Mucosa of descending colon (tissue), 3 donors: ENCODE measurements around the gene KCNK5. TPM values are rescaled to one million over a fixed set of nuclear protein-coding genes. Genes with fewer than 3 reads are reported as not detected.

ENCODE experiments used
- ATAC-seq: fragments of 200-7000 bp; cut with Tn5 transposase; one replicate; pipeline ENCODE4 v1.9.1; 2020; ENCODE audit warnings: mild to moderate bottlenecking, moderate library complexity
- DNase-seq, 3 donors: peaks; one replicate each; pipeline ENCODE4 v3.0.0-alpha.2; 2020
- H3K36me3 ChIP-seq: fragments of 200-600 bp; one replicate; pipeline ENCODE4 v1.8.0; 2021; ENCODE audit warnings: low read depth, mild to moderate bottlenecking
- H3K4me1 ChIP-seq: fragments of 200-600 bp; one replicate; pipeline ENCODE4 v1.8.0; 2021; ENCODE audit warnings: low read depth, mild to moderate bottlenecking
- H3K4me3 ChIP-seq: fragments of 200-600 bp; one replicate; pipeline ENCODE4 v1.8.0; 2021; ENCODE audit warnings: mild to moderate bottlenecking
- H3K9me3 ChIP-seq: fragments of 200-600 bp; one replicate; pipeline ENCODE4 v1.8.0; 2021; ENCODE audit warnings: mild to moderate bottlenecking
- CTCF ChIP-seq: fragments of 200-600 bp; IDR thresholded peaks from one replicate; pipeline ENCODE4 v1.8.0; 2022; ENCODE audit warnings: antibody characterized with exemption, mild to moderate bottlenecking
- intact Hi-C, 2 donors: fragments of 100-400 bp; cut with DNase I in 1 of 2; cut with micrococcal nuclease in 1 of 2; formaldehyde crosslinking; loops; one replicate each; pipeline versions ENCODE4 v1.11.0 to v1.11.1; 2022; cut with DNase I, micrococcal nuclease
- total RNA-seq, 3 donors: library from RNA; stranded (reverse); fragmentation: NEBNext Ultra II Directional in 2 of 3; extraction: Animal tissue kit (Norgen Biotek cat#: 25700) in 2 of 3; gene quantifications; one replicate each; pipeline versions ENCODE4 v1.2.1 to v1.2.4, GENCODE V29; 2021 to 2023
- donor health status: DM: no; HTN: no; CAD: no; lungs with moderate emphysema.
- donor health status: DM: no; HTN: no; CAD: no.
- donor health status: DM: no; HTN: yes; CAD: no.

KCNK5 gene
- total RNA-seq, 3 donors from 2014 or later = 33.6 to 69.8 (median 42.7) TPM

DNA sequence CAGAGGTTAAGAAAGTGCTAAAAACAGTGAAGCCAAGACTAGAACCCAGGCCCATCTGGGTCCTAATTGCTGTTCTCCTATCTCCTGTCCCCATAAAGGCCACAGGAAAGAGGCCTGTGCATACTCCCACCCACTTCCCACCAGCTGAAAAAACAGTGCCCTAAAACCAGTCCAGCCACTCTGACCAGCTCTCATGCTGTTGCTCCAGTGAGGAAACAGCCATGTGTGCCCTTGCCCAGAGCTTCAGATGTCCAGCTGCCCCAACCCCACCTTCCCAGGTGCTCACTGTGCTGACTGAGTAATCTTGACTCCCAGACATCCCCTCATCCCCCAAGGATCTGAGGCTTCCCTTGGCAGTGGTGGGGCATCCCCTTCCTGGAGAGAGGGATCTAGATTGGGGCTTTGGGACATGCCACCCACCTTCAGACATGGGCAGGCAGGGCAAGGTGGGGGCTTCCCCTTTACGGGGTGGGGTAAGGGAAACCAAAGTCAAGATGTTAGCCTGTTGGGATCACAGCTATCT, 28.7 kb downstream of the KCNK5 start:
- H3K4me3 ChIP-seq = no peak overlapping the region
- ATAC-seq (no peak), DNase-seq (no peak)
- TF ChIP-seq CTCF = no peak
- H3K9me3 ChIP-seq = no peaks in the 10 kb centered on the region
- no peaks in the 10 kb centered on the region for H3K36me3 ChIP-seq
- intact Hi-C loops = no loop called here
- peaks cover 52% of the 10 kb centered on the region for H3K4me1 ChIP-seq

DNA sequence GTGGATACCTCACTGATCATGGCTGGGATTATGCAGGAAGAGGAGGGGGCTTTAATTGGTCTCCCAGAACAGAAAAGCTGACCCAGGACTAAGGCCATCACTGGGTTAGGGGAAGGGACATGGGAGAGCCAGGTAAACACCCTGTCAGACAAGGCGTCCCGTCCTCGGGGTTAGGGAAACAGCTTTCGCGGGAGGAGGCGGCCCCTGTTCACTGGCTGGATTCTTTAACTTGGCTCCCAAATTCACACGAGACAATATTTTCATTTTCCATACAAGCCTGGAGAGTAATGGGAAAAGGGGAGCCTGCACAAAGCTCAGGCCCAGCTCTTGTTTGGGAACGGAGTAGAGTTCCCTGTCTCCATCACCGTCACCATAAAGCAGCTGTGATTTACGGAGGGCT, 29.3 kb downstream of the KCNK5 start:
- Histone ChIP-seq H3K9me3 (no peaks in the 10 kb centered on the region), H3K4me3 (no peak overlapping the region), H3K4me1 (peaks cover 46% of the 10 kb centered on the region), H3K36me3 (peaks cover 3% of the 10 kb centered on the region)
- TF ChIP-seq CTCF = no peak
- intact Hi-C loops = no loop called here
- DNase-seq (no peak), ATAC-seq (no peak)

GRCh38 chr6:39199231-39199940, 29.9 kb downstream of the KCNK5 start:
- ATAC-seq (no peak), DNase-seq (no peak)
- Histone ChIP-seq H3K4me1 (peaks cover 40% of the 10 kb centered on the region), H3K9me3 (no peaks in the 10 kb centered on the region), H3K4me3 (no peak overlapping the region), H3K36me3 (peaks cover 3% of the 10 kb centered on the region)
- intact Hi-C loops = no loop called here
- TF ChIP-seq CTCF = no peak

GRCh38 chr6:39198528-39198927, 30.7 kb downstream of the KCNK5 start:
- H3K9me3 ChIP-seq = no peaks in the 10 kb centered on the region
- peaks cover 3% of the 10 kb centered on the region for H3K36me3 ChIP-seq
- ATAC-seq = no peak
- DNase-seq = no peak
- H3K4me1 ChIP-seq = peaks cover 33% of the 10 kb centered on the region
- intact Hi-C loops = no loop called here
- no peak for TF ChIP-seq CTCF
- H3K4me3 ChIP-seq = no peak overlapping the region

DNA sequence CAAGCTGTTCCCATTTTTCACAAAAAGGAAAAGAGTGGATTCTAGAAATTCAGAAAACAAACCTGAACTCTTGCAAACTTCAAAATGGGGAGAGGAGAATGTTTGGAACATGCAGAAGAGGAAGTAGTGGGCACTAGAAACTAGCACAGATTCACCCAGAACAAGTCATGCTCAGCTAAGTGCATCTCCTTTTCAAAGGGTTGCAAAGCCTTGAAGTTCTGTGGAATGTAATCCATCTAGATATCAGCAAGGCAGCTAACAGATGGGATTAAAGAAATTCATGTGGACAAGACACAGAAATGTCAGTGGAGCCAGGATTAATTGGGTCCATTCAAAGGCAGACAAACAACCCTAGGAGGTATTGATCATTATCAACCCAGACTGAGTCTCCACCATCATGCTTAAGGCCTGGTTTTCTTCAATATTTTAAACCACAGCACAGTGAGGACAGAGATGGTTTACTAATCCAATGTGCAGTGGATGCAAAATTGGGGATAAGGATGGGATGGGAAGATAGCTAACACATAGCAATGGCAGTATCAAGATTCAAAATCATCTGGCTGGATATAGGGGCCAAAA, 31.3 kb downstream of the KCNK5 start:
- Histone ChIP-seq H3K9me3 (no peaks in the 10 kb centered on the region), H3K4me1 (peaks cover 29% of the 10 kb centered on the region), H3K4me3 (no peak overlapping the region), H3K36me3 (peaks cover 3% of the 10 kb centered on the region)
- no peak for TF ChIP-seq CTCF
- ATAC-seq (no peak), DNase-seq (no peak)
- intact Hi-C loops = no loop called here
